ENCODE data around the gene CAMTA2.
"Not testable (repeated sequence)": the region's sequence is repeated elsewhere in the genome, so short reads cannot be mapped to it uniquely, and the experiment has no call there.

CAMTA2 gene

DNA sequence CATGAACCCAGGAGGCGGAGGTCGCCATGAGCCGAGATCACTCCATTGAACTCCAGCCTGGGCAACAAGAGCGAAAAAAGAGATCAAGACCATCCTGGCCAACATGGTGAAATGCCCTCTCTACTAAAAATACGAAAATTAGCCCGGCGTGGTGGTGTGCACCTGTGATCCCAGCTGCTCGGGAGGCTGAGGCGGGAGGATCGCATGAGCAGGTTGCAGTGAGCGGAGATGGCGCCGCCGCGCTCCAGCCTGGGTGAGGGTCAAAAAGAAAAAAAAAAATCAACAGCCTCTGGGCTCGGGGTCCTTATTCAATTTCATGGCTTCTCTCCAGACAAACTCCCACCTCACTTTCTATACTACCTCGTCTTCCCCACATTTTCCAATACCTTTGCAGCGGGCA is 58.6 kb downstream of the CAMTA2 start:
- no peak for DNase-seq (ENCODE audit: low read depth)

DNA sequence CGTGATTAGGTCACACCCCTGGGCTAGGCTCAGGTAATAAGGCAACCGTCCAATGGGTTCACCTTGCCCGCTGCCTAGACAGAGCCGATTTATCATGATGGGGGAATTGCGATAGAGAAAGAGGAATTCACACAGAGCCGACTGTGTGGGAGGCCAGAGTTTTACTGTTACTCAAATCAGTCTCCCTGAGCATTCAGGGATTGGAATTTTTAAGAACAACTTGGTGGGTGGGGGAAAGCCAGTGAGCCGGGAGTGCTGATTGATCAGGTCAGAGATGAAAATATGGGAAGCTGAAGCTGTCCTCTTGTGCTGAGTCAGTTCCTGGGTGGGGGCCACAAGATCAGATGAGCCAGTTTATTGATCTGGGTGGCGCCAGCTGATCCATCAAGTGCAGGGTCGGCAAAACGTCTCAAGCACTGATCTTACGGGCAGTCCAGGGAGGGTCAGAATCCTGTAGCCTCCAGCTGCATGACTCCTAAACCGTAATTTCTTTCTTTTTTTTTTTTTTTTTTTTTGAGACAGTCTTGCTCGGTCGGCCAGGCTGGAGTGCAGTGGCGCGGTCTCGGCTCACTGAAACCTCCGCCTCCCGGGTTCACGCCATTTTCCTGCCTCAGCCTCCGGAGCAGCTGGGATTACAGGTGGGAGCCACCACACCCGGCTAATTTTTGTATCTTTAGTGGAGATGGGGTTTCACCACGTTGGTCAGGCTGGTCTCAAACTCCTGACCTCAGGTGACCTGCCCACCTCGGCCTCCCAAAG is 60.7 kb downstream of the CAMTA2 start:
- DNase-seq (ENCODE audit: low read depth): not testable (repeated sequence)

DNA sequence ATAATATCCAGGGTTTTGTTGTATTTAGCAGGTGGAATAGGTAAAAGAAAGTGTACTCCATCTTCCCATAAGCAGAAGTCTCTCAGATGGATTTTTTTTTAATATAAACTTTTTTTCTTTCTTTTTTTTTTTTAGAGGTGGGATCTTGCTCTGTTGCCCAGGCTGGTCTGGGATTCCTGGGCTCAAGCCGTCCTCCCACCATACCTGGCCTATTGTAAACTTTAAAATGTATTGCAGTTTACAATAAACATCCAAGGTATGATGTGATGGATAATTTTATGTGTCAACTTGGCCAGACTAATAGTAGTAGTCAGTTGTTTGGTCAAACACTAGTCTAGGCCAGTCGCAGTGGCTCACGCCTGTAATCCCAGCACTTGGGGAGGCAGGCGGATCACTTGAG is 66.2 kb downstream of the CAMTA2 start:
- no peak for DNase-seq (ENCODE audit: low read depth)

DNA sequence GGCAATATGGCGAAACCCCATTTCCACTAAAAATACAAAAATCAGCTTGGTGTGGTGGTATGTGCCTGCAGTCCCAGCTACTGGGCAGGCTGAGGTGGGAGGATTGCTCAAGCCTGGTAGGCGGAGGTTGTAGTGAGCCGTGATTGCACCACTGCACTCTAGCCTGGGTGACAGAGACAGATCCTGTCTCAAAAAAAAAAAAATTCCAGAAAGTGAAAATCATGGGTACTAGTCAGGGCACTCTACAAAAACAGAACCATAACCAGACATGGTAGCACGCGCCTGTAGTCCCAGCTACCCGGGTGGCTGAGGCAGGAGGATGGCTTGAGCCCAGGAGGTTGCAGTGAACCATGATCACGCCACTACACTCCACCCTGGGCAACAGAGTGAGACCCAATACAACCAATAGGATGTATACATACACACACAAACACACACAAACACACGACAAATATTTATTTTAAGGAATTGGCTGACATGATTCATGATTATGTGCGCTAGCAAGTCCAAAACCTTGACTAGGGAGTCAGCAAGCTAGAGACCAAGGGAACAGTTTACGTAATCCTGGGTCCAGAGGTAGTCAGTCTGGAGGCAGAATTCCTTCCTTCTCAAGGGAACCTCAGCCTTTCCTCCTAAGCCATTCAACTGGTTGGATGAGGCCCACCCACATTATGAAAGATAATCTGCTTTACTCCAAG is 67.0 kb downstream of the CAMTA2 start:
- DNase-seq (ENCODE audit: low read depth): no peak

DNA sequence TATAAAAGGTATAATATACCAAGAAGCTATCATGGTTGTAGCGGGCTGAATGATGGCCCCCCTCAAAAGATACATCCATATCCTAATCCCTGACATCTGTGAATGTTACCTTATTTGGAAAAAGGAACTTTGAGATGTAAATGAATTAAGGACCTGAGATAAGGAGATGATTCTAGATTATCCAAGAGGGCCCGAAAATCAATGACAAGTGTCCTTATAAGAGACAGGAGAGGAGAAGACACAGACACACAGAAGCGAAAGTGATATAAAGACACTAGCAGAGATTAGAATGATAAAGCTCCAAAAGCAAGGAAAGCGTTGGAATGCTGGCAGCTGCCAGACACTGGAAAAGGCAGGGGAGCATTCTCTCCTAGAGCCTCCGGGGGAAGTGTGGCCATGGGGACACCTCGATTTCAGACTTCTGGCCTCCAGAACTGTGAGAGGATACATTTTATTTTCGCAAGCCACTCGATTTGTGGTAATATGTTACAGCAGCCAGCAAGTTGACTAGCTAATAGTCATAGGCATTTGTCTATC is 67.9 kb downstream of the CAMTA2 start:
- DNase-seq (ENCODE audit: low read depth): no peak
